NCI-H2107 (cell line): Measurements from ENCODE around the gene BDP1.
"Not testable (repeated sequence)": the region's sequence is repeated elsewhere in the genome, so short reads cannot be mapped to it uniquely, and the experiment has no call there.

Experiments used
- DNase-seq: peaks from one replicate; lab custom pipeline; 2025; lab: John Stamatoyannopoulos, UW

Gene BDP1

DNA sequence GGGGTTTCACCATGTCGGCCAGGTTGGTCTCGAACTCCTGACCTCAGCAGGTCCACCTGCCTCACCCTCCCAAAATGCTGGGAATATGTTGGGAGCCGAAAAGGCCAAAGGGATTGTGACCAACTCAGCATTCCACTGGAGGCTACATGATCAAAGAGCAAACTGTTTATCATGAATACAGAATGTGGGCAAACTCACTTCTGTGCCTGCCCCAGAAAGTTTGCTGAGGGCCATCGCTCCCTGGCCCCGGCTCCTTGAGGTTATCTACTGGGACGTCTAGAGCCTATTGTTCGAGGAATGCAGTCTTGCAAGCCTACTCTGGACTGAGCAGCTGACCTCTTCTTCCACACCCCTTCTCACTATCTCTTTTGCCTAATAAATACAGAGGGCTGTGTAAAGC, 116.4 kb downstream of the BDP1 start:
- not testable (repeated sequence) for DNase-seq

DNA sequence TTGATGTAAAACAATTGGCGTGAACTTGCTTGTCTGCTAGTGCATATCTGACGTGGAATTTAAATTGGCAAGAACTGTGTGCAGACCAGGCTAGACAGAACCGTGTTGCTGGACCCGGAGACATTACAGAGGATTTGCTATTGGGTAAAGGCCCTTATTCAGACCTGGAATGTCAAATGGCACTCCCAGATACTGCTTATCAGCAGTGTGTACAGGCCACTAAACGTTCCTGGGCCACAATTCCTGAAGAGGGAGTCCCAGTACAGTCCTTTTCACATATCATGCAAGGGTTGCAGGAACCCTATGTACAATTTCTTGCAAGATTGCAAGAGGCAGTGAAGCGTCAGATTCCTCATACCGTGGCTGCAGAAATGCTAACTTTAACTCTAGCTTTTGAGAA, 118.1 kb downstream of the BDP1 start:
- no peak for DNase-seq

DNA sequence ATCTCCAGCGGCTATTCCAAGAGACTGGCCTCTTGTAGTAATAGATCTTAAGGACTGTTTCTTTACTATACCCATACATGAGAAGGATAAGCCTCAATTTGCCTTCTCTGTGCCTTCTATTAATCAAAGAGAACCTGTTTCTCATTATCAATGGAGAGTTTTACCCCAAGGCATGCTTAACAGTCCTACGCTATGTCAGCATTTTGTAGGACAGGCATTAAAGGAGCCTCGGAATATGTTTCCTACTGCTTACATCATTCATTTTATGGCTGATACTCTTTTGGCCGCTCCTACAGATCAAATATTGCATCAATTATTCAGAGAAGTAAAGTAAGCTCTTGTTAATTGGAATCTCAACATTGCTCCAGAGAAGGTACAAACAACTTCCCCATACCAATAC, 120.1 kb downstream of the BDP1 start:
- DNase-seq: not testable (repeated sequence)

- DNase-seq: no peak
Observed at GRCh38 chr5:71576241-71576640, 120.8 kb downstream of the BDP1 start.

GRCh38 chr5:71577839-71578238, 122.4 kb downstream of the BDP1 start:
- not testable (repeated sequence) for DNase-seq

DNA sequence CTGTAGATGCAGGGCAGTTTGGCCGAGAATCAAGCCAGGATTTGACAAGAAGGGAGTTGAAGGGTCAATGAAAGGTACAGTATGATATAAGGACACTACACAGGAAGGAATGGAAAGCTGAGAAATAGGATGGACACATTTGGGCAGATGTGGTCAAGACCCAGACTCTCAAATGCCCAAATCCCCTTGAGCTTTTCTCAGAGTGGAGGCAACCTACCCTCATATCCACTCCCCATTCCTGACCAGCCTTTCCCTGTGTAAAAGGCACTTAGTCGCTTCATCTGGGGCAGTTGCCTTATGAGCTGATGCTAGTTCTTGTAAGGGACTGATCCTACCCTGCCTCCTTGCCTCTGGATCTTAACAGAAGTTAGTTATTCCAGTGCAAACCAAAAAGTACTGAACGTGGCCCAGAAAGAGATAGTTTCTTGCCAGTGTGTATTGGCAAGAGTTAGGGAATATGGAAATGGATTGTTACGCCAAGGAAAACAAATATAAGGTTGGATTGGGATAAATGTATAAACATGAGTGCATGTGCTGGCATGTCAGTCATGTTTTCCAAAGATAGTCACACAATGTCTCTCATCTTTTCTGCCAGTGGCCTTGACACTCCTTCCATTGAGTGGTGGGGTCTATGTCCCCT, 127.6 kb downstream of the BDP1 start:
- no peak for DNase-seq

DNA sequence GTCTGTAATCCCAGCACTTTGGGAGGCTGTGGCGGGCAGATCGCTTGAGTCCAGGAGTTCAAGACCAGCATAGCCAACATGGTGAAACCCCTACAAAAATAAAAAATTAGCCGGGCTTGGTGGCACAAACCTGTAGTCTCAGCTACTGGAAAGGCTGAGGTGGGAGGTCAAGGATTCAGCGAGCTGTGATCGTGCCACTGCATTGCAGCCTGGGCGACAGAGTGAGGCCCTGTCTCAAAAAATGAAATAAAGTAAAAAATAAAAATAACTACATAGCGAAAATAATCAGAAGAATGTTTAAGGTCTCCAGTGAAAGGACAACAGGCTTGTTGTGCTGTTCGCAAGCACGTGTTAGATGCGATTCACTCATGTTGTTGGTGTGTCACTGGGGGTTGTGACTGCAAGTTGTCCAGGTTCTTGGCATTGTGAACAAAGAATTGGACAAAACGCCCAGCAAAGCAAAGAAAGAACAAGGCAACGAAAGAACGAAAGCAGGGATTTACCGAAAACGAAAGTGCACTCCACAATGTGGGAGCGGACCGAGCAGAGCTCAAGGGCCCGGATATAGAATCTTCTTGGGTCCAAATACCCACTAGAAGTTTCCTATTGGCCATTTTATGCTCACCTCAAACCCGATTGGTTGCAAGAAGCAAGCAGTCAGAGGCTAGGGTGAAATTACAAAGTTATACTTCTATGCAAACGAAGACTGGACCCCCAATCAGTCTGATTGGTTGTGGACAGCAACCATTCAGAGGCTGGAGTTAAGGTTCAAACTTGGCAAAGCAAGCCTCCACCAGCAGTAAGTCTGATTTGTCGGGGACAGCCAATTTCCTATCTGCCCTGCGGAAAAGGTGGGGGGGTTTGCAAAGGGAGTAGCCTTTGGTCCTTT, 130.8 kb downstream of the BDP1 start:
- no peak for DNase-seq

- peak; percentile 79 for DNase-seq
Observed at GRCh38 chr5:71586941-71587765, 131.7 kb downstream of the BDP1 start, which contains the start of gene MCCC2. Gene MCCC2, plus strand, starts transcription at chr5:71587340. Its CDS starts 86 bp downstream, at chr5:71587426.

- no peak for DNase-seq
Observed at GRCh38 chr5:71587766-71588532, 132.5 kb downstream of the BDP1 start.

- no peak for DNase-seq
Observed at GRCh38 chr5:71588533-71588885, 133.1 kb downstream of the BDP1 start.

DNA sequence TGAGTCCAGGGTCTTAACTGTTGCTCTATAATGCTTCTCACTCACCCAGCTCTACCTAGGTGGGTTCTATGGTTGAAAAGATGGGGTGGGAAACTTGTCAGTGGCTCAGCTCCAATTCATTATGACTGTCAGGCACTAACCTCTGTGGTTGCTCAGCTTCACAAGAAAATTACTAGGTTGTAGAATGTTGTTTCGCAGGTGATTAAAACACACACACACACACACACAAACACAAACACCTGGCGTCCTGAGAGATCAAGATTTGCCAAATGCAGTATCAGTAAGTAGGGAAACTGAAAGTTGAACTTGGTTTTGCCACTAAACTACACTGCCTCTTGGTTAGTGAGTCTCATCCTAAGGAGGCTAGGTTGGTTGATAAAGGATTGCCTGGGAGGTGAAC, 134.5 kb downstream of the BDP1 start:
- DNase-seq: no peak

- no peak for DNase-seq
Observed at GRCh38 chr5:71591100-71591499, 135.6 kb downstream of the BDP1 start.

DNA sequence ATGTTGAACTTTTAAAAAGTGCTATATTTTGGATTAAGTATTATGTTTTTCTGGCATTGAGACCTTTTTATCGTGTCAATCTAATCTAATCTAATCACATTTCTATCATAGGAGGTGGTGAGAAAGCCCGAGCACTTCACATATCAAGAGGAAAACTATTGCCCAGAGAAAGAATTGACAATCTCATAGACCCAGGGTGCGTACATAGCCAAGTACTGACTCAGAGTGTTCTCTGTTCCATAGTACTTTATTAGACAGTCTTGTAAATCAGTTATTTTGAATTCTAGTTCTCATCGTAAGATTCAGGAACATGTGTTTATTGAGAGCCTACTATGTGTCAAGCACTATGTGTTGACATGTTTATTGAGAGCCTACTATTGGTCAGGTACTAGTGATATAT, 140.7 kb downstream of the BDP1 start:
- no peak for DNase-seq

GRCh38 chr5:71597001-71597400, 141.6 kb downstream of the BDP1 start:
- no peak for DNase-seq

DNA sequence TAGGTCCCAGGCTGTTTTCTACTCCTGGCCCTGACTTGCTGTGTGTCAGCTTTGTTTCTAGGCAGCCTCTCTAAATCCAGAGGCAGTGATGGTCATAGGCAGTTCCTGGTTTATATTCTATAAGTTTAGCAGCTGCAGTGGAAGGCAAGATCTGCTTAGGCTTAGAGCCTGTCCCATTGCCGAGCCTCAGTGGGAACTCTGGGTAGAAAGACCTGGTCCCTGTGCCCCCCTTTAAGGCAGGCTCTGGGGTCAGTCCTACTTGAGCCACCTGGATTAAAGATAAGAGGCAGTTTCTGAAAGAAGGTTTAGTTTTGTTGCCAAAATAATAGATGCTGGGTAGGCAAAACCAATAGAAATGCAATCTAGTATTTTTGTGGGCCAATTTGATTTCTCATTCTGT, 145.3 kb downstream of the BDP1 start:
- DNase-seq: no peak

GRCh38 chr5:71601222-71602026, 146.0 kb downstream of the BDP1 start:
- no peak for DNase-seq

DNA sequence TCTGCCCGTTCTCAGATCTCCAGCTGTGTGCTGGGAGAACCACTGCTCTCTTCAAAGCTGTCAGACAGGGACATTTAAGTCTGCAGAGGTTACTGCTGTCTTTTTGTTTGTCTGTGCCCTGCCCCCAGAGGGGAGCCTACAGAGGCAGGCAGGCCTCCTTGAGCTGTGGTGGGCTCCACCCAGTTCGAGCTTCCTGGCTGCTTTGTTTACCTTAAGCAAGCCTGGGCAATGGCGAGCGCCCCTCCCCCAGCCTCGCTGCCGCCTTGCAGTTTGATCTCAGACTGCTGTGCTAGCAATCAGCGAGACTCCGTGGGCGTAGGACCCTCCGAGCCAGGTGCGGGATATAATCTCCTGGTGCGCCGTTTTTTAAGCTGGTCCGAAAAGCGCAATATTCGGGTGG, 154.5 kb downstream of the BDP1 start:
- DNase-seq: not testable (repeated sequence)

GRCh38 chr5:71615809-71616208, 160.4 kb downstream of the BDP1 start:
- no peak for DNase-seq
